H9 (cell line): ENCODE results near the gene MTRF1. TPM values are rescaled to one million over a fixed set of nuclear protein-coding genes. Genes with fewer than 3 reads are reported as not detected.

ENCODE experiments used
- DNase-seq: peaks from one replicate; pipeline ENCODE4 v3.0.0-alpha.2; 2017
- H2AFZ ChIP-seq: one replicate; pipeline ENCODE4 v1.6.1; 2013; ENCODE audit warnings: mild to moderate bottlenecking, low read length, control low read depth, moderate library complexity
- H2AK5ac ChIP-seq: 2 replicates; pipeline ENCODE4 v1.6.1; 2013; ENCODE audit warnings: low read length, control low read depth, mixed read lengths; ENCODE audit not compliant: insufficient read length
- H2BK120ac ChIP-seq: one replicate; pipeline ENCODE4 v1.6.1; 2013; ENCODE audit warnings: low read depth, mild to moderate bottlenecking, low read length, control low read depth, inconsistent platforms; ENCODE audit not compliant: poor library complexity, severe bottlenecking
- H2BK12ac ChIP-seq: 2 replicates; pipeline ENCODE4 v1.6.1; 2013; ENCODE audit warnings: low read length, control low read depth, mixed read lengths, low read depth; ENCODE audit not compliant: insufficient read length
- H2BK15ac ChIP-seq: 2 replicates; pipeline ENCODE4 v1.6.1; 2013; ENCODE audit warnings: low read depth, low read length, control low read depth
- H2BK20ac ChIP-seq: one replicate; pipeline ENCODE4 v1.6.1; 2013; ENCODE audit warnings: low read depth, mild to moderate bottlenecking, low read length, control low read depth, inconsistent platforms; ENCODE audit not compliant: poor library complexity, severe bottlenecking
- H2BK5ac ChIP-seq: 2 replicates; pipeline ENCODE4 v1.6.1; 2013; ENCODE audit warnings: low read length, control low read depth, mixed read lengths; ENCODE audit not compliant: insufficient read length
- H3K14ac ChIP-seq: 2 replicates; pipeline ENCODE4 v1.6.1; 2013; ENCODE audit warnings: low read length, control low read depth; ENCODE audit not compliant: insufficient read depth
- H3K18ac ChIP-seq: 2 replicates; pipeline ENCODE4 v1.6.1; 2013; ENCODE audit warnings: low read depth, mild to moderate bottlenecking, mixed read lengths, low read length, control low read depth; ENCODE audit not compliant: insufficient read length
- H3K23ac ChIP-seq: 2 replicates; pipeline ENCODE4 v1.6.1; 2013; ENCODE audit warnings: low read length, control low read depth, mixed read lengths, low read depth; ENCODE audit not compliant: insufficient read length
- H3K23me2 ChIP-seq: 2 replicates; pipeline ENCODE4 v1.6.1; 2013; ENCODE audit warnings: low read depth, mild to moderate bottlenecking, mixed read lengths, low read length, control low read depth; ENCODE audit not compliant: insufficient read length, poor library complexity, severe bottlenecking
- H3K27ac ChIP-seq: 2 replicates; pipeline ENCODE4 v1.5.1; 2013; ENCODE audit warnings: low read length, control low read depth, mixed read lengths, low read depth; ENCODE audit not compliant: insufficient read length
- H3K27me3 ChIP-seq: 2 replicates; pipeline ENCODE4 v1.6.1; 2013; ENCODE audit warnings: low read length, control low read depth, inconsistent platforms; ENCODE audit not compliant: insufficient read depth
- H3K4ac ChIP-seq: 2 replicates; pipeline ENCODE4 v1.6.1; 2013; ENCODE audit warnings: low read depth, mild to moderate bottlenecking, control low read depth, inconsistent platforms, low read length, moderate library complexity
- H3K4me1 ChIP-seq: 2 replicates; pipeline ENCODE4 v1.6.1; 2013; ENCODE audit warnings: low read length, control low read depth, inconsistent platforms; ENCODE audit not compliant: insufficient read depth
- H3K4me2 ChIP-seq: 2 replicates; pipeline ENCODE4 v1.6.1; 2013; ENCODE audit warnings: low read length, control low read depth, mixed read lengths; ENCODE audit not compliant: insufficient read length, insufficient read depth
- H3K56ac ChIP-seq: 2 replicates; pipeline ENCODE4 v1.6.1; 2013; ENCODE audit warnings: low read depth, mild to moderate bottlenecking, mixed read lengths, low read length, control low read depth; ENCODE audit not compliant: insufficient read length
- H3K79me1 ChIP-seq: 2 replicates; pipeline ENCODE4 v1.6.1; 2013; ENCODE audit warnings: low read depth, mild to moderate bottlenecking, moderate library complexity, low read length, control low read depth, inconsistent platforms; ENCODE audit not compliant: insufficient read depth, poor library complexity, severe bottlenecking
- H3K79me2 ChIP-seq: 2 replicates; pipeline ENCODE4 v1.6.1; 2013; ENCODE audit warnings: low read length, control low read depth, inconsistent platforms; ENCODE audit not compliant: insufficient read depth
- H3K9ac ChIP-seq: 2 replicates; pipeline ENCODE4 v1.6.1; 2013; ENCODE audit warnings: low read length, control low read depth, mixed read lengths; ENCODE audit not compliant: insufficient read length; ENCODE audit errors: extremely low read depth
- H3K9me3 ChIP-seq: one replicate; pipeline ENCODE4 v1.6.1; 2013; ENCODE audit warnings: low read depth, low read length, inconsistent platforms; ENCODE audit not compliant: control insufficient read depth
- H3T11ph ChIP-seq: one replicate; pipeline ENCODE4 v1.6.1; 2013; ENCODE audit warnings: mild to moderate bottlenecking, low read length, control low read depth, inconsistent platforms
- H4K20me1 ChIP-seq: one replicate; pipeline ENCODE4 v1.6.1; 2013; ENCODE audit not compliant: control insufficient read depth, insufficient read length, insufficient read depth
- H4K5ac ChIP-seq: 2 replicates; pipeline ENCODE4 v1.6.1; 2013; ENCODE audit warnings: low read depth, mild to moderate bottlenecking, mixed read lengths, low read length, control low read depth; ENCODE audit not compliant: insufficient read length
- H4K8ac ChIP-seq: replicated peaks from 2 replicates; pipeline ENCODE4 v1.6.1; 2013; ENCODE audit warnings: low read length, control low read depth, mixed read lengths, low read depth; ENCODE audit not compliant: insufficient read length
- H4K91ac ChIP-seq: 2 replicates; pipeline ENCODE4 v1.6.1; 2013; ENCODE audit warnings: low read depth, mild to moderate bottlenecking, moderate library complexity, mixed read lengths, low read length, control low read depth; ENCODE audit not compliant: insufficient read length
- H3K27ac Mint-ChIP-seq, 3 experiments: 2 replicates in 2 of 3; 3 replicates in 1 of 3; pipeline ENCODE4 v1.8.0; 2020 to 2021; ENCODE audit warnings: mixed read lengths in 3 of 3, mild to moderate bottlenecking in 1 of 3, moderate library complexity in 1 of 3
- H3K27me3 Mint-ChIP-seq: 2 replicates; pipeline ENCODE4 v1.8.0; 2021; ENCODE audit warnings: low read depth, mild to moderate bottlenecking, moderate library complexity, mixed read lengths
- H3K36me3 Mint-ChIP-seq, 3 experiments: 2 replicates in 2 of 3; 3 replicates in 1 of 3; pipeline ENCODE4 v1.8.0; 2020 to 2021; ENCODE audit warnings: low read depth in 3 of 3, mixed read lengths in 3 of 3; ENCODE audit not compliant: insufficient read depth in 1 of 3
- H3K4me1 Mint-ChIP-seq, 2 experiments: 2 replicates each; pipeline ENCODE4 v1.8.0; 2020; ENCODE audit warnings: mixed read lengths in 2 of 2
- H3K4me3 Mint-ChIP-seq, 2 experiments: 2 replicates in 1 of 2; 3 replicates in 1 of 2; pipeline ENCODE4 v1.8.0; 2020 to 2021; ENCODE audit warnings: mild to moderate bottlenecking in 2 of 2, mixed read lengths in 2 of 2, moderate library complexity in 1 of 2
- H3K9me3 Mint-ChIP-seq, 2 experiments: 2 replicates in 1 of 2; 3 replicates in 1 of 2; pipeline ENCODE4 v1.8.0; 2020; ENCODE audit warnings: mild to moderate bottlenecking in 2 of 2, mixed read lengths in 2 of 2, moderate library complexity in 1 of 2
- WGBS: extraction: QIAGEN DNeasy Blood & Tissue Kit; methylation state at CpG from one replicate; pipeline ENCODE4 v1.1.7; 2013; ENCODE audit warnings: missing lambda C conversion rate, low lambda C conversion rate, mixed read lengths; ENCODE audit not compliant: insufficient read length; ENCODE audit errors: extremely low coverage; 5-methylcytosine and 5-hydroxymethylcytosine counted together
- long read RNA-seq: library from polyadenylated mRNA; unstranded; transcript quantifications from one replicate; pipeline ENCODE4 v2.0.0, GENCODE V29; 2020
- total RNA-seq: library from RNA; stranded (reverse); gene quantifications from 2 replicates; pipeline ENCODE4 v1.2.1, GENCODE V29; 2021
- TF ChIP-seq, protein P1 (sequence below): fragments of 200-600 bp; sonication (generic); conservative IDR thresholded peaks from 3 replicates; pipeline ENCODE4 v1.8.0; 2021; ENCODE audit warnings: antibody characterized with exemption, mild to moderate bottlenecking

MTRF1 gene, protein sequence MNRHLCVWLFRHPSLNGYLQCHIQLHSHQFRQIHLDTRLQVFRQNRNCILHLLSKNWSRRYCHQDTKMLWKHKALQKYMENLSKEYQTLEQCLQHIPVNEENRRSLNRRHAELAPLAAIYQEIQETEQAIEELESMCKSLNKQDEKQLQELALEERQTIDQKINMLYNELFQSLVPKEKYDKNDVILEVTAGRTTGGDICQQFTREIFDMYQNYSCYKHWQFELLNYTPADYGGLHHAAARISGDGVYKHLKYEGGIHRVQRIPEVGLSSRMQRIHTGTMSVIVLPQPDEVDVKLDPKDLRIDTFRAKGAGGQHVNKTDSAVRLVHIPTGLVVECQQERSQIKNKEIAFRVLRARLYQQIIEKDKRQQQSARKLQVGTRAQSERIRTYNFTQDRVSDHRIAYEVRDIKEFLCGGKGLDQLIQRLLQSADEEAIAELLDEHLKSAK
- 16.2 and 16.9 TPM in 2 replicates for total RNA-seq
- long read RNA-seq, transcript MTRF1-203 (10 exons, 2,185 nt): major isoform, 9 of 42 reads
- long read RNA-seq, partial matches to known transcripts: 10 of 42 reads
- long read RNA-seq, other reads (novel, unspliced or antisense): 21 of 42 reads

DNA sequence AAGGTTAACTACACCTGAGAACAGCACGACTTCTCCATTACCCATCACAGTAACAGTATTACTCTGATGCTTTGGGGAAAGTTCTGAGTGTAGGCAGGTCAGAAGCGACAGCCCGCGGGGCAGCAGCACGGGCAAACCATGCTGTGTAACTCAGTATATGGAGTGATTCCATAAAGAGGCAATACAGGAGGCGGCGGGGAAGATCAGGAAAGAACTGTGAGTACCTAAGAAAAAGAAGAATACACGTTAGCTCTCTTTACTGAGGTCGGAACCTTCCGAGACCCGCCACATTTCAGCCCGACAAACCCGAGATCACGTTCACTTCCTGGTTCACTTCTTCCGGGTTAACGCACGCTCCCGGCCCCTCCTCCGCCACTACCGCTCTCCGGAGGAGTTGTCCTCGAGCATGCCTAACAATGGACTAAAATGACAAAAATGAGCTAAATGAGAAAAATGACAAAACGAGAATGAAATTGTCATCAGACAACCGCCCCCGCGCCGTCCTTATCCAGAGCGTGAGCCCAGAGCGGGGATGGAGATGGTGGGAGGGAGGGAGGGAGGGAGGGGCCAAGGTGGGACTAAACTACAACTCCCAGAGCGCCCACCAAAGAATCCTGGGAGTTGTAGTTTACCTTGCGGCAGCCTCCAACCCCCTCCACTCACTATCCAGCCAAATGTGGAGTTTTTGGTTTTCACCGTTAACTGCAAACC lies at the start of gene MTRF1:
MTRF1 (minus strand) TSS at position 316 of the 711 bp plus-strand sequence. CDS start 2,669 bp downstream, outside the sequence.
- DNase-seq: peak; percentile 78
- Histone ChIP-seq H3K4ac (no peak within 1 kb of the TSS), H3K79me1 (no peaks in the 10 kb centered on the region), H4K20me1 (no peaks in the 10 kb centered on the region), H2BK12ac (no peak within 1 kb of the TSS), H2BK15ac (no peak within 1 kb of the TSS), H3K27me3 (no peaks in the 10 kb centered on the region), H2BK120ac (no peak within 1 kb of the TSS), H3K14ac (no peak within 1 kb of the TSS), H3K9me3 (peaks cover 10% of the 10 kb centered on the region), H2AFZ (peak within 1 kb of the TSS; percentile 85), H2AK5ac (no peak within 1 kb of the TSS), H4K91ac (no peak within 1 kb of the TSS), H3K23me2 (no peaks in the 10 kb centered on the region), H3K18ac (no peak within 1 kb of the TSS), H2BK20ac (no peak within 1 kb of the TSS), H3K79me2 (no peaks in the 10 kb centered on the region), H3K23ac (no peak within 1 kb of the TSS), H4K5ac (no peak within 1 kb of the TSS), H3K27ac (no peak within 1 kb of the TSS), H3K56ac (no peak within 1 kb of the TSS), H4K8ac (no peak within 1 kb of the TSS), H3K9ac (peak within 1 kb of the TSS; percentile 74), H2BK5ac (no peak within 1 kb of the TSS), H3T11ph (no peak within 1 kb of the TSS), H3K4me2 (peak within 1 kb of the TSS; percentile 22), H3K4me1 (no peaks in the 10 kb centered on the region)
- WGBS: no CpG with 5 or more reads among the region's 32 CpGs
- Mint-ChIP-seq H3K27ac (peak within 1 kb of the TSS; percentile 90 to 98 (median 95); a peak in 6 of 7 replicates), H3K4me3 (peak within 1 kb of the TSS; percentile 95 to 97), H3K4me1 (peaks cover 0 to 7% of the 10 kb centered on the region in 2 experiments; a peak in 2 of 4 replicates), H3K9me3 (peaks cover 23 to 29% of the 10 kb centered on the region in 2 experiments), H3K36me3 (peaks cover 18 to 47% (median 36%) of the 10 kb centered on the region in 3 experiments), H3K27me3 (peaks cover 2% of the 10 kb centered on the region)
- TF ChIP-seq, protein P1, sequence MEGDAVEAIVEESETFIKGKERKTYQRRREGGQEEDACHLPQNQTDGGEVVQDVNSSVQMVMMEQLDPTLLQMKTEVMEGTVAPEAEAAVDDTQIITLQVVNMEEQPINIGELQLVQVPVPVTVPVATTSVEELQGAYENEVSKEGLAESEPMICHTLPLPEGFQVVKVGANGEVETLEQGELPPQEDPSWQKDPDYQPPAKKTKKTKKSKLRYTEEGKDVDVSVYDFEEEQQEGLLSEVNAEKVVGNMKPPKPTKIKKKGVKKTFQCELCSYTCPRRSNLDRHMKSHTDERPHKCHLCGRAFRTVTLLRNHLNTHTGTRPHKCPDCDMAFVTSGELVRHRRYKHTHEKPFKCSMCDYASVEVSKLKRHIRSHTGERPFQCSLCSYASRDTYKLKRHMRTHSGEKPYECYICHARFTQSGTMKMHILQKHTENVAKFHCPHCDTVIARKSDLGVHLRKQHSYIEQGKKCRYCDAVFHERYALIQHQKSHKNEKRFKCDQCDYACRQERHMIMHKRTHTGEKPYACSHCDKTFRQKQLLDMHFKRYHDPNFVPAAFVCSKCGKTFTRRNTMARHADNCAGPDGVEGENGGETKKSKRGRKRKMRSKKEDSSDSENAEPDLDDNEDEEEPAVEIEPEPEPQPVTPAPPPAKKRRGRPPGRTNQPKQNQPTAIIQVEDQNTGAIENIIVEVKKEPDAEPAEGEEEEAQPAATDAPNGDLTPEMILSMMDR: no peak
